ELF-1 (cell line): ENCODE data around the gene RABGAP1L.
"Not testable (repeated sequence)": the region's sequence is repeated elsewhere in the genome, so short reads cannot be mapped to it uniquely, and the experiment has no call there.

Experiments
- DNase-seq: peaks from one replicate; pipeline ENCODE4 v3.0.0-alpha.2; 2016; ENCODE audit warnings: low read depth, low spot score

The RABGAP1L gene

GRCh38 chr1:174656409-174657059 lies 497.2 kb downstream of the RABGAP1L start:
- no peak for DNase-seq

DNA sequence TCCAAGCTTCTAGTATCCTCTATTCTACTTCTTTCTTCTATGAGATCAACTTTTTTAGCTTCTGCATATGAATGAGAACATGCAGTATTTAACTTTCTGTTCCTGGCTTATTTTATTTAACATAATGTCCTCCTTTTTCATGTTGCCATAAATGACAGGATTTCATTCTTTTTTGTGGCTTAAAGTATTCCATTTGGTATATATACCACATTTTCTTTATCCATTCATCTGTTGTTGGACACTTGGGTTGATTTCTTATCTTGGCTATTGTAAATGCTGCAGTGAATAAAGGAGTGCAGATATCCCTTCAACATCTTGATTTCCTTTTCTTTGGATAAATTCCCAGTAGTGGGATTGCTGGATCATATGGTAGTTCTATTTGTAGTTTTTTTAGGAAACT lies 498.1 kb downstream of the RABGAP1L start:
- no peak for DNase-seq

DNA sequence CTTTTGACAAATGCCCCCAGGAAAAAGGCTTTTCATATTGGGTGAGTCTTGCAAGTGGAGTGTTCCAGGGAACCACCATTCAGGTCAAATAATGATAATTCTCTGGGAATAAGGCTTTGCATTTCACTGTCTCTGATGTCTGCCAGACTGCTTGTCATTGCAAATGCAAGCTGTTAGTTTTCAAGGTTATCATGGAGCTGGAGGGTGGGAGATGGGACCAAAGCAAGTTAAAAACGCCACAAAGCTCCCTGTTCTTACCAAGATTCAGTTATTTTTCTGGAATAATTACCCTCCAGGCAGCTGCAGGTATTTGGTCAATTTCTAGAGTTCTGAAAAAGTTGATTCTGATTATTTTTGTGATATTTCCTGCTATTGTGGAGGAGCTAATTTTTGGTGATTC lies 498.6 kb downstream of the RABGAP1L start:
- DNase-seq, result no peak

- DNase-seq, result no peak
Measured at GRCh38 chr1:174659823-174660222, 500.5 kb downstream of the RABGAP1L start.

GRCh38 chr1:174660476-174660875 lies 501.2 kb downstream of the RABGAP1L start:
- DNase-seq, result no peak

DNA sequence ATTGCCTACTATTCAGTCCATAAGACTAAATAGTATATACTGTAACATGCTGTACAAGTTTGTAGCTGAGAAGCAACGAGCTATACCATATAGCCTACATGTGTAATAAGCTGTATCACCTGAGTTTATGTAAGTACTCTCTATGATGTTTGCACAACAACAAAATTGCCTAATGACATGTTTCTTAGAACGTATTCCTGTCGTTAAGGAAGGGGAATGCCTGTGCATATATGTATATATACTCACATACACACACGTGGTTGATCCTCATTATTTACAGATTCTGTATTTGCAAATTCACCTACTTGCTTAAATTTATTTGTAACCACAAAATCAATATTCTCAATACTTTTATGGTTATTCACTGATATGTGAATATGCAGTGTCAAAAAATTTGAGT lies 504.0 kb downstream of the RABGAP1L start:
- no peak for DNase-seq

GRCh38 chr1:174666248-174666647 lies 506.9 kb downstream of the RABGAP1L start:
- no peak for DNase-seq

DNA sequence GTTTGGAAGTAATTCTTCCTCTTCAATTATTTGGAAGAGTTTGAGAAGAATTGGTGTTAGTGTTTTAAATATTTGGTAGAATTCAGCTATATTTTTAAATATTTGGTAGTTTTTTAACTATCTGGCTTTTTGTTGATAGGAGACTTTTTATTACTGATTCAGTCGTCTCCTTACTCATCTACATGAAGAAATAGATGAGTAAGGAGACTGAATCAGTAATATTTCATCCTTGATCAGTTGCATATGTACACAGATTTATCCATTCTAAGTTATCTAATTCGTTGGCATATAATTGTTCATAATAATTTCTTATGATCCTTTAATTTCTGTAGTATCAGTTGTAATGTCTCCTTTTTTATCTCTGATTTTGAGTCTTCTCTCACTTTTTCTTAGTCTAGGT lies 512.5 kb downstream of the RABGAP1L start:
- DNase-seq, result no peak

DNA sequence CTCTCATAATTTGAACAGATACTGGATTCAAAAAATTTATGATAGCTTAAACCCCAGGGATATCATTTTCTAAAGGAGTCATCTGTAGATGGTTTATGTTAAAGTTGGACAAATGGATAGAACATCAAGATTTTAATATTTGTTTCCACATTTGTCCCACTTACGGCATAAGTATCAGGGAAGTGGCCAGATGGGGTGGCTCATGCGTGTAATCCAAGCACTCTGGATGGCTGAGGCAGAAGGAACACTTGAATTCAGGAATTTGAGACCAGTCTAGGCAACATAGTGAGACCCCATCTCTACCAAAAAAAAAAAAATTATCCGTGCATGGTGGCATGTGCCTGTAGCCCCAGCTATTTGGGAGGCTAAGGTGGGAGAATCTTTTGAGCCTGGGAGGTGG lies 517.5 kb downstream of the RABGAP1L start:
- no peak for DNase-seq

GRCh38 chr1:174678657-174679056 lies 519.3 kb downstream of the RABGAP1L start:
- DNase-seq, result no peak

DNA sequence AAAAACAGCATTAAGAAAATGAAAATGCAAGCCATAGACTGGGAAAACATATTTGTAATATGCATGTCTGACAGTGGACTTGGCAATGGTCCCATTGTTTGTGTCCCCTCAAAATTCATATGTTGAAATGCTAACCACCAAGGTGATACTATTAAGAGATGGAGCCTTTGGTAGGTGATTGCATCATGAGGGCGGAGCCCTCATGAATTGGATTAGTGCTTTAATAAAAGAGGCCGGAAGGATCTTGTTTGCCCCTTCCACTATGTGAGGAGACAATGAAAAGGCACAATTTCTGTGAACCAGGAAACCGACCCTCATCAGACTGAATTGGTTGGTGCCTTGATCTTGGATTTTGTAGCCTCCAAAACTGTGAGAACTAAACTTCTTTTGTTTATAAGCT lies 520.8 kb downstream of the RABGAP1L start:
- DNase-seq, result no peak

- no peak for DNase-seq
Measured at GRCh38 chr1:174682419-174683008, 523.2 kb downstream of the RABGAP1L start.

DNA sequence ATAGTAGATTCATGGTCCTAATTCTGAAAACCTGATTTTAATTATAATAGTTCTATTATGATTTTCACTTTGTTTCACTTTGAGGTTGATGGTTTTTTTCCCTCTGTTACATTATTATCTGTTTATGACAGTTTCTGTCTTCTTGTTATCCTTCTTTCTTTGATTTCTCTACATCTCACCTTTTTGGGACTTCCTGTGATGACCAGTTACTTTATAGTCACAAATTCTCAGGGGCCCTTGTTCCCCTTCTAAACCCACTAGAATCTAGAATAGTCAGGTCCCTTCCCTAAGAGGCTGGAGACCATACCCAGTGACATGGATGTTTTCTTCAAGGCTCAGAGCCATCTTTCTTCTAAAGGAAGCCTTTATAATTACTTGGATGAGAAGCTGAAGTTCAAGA lies 526.9 kb downstream of the RABGAP1L start:
- no peak for DNase-seq

GRCh38 chr1:174689524-174689923 lies 530.2 kb downstream of the RABGAP1L start:
- no peak for DNase-seq

GRCh38 chr1:174690266-174690665 lies 530.9 kb downstream of the RABGAP1L start:
- no peak for DNase-seq

DNA sequence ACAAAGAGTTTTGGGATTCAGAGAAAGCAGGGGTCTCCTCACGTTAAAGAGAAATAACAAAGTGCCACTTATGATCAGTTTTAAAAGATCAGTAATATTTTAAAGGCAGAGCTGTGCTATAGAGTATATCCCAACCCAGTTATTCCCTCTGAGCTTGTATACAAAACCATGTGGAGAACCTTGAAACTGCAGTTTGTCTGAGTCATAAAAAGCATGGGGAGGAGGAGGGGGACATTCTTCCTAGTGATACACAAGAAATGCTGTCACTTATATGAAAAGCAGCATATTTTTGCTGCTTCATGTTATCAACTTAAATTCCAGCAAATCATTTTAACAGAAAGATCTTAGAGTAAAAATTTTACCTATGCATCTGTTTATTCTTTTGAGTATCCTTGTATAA lies 533.0 kb downstream of the RABGAP1L start:
- no peak for DNase-seq

DNA sequence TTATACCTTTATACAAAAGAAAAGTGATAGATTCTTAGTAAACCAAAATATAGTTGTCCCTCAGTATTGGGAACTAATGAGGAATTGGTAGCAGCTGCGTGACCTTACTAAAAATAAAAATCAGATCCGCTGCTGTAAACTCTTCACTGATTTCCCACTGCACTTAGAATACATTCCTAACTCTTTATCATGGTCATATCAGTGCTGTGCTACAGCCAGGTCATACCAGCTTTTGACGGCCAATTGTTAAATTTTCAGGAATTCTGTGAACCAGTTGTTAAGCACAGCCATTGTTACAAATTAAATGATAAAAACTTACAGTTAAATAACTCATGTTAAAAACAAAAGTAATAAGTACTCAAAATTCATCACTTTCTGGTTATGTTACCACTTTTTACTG lies 533.8 kb downstream of the RABGAP1L start:
- no peak for DNase-seq

- not testable (repeated sequence) for DNase-seq
Measured at GRCh38 chr1:174693539-174693938, 534.2 kb downstream of the RABGAP1L start.

- DNase-seq, result no peak
Measured at GRCh38 chr1:174696026-174696821, 536.9 kb downstream of the RABGAP1L start.

GRCh38 chr1:174700314-174700713 lies 541.0 kb downstream of the RABGAP1L start:
- DNase-seq, result no peak

DNA sequence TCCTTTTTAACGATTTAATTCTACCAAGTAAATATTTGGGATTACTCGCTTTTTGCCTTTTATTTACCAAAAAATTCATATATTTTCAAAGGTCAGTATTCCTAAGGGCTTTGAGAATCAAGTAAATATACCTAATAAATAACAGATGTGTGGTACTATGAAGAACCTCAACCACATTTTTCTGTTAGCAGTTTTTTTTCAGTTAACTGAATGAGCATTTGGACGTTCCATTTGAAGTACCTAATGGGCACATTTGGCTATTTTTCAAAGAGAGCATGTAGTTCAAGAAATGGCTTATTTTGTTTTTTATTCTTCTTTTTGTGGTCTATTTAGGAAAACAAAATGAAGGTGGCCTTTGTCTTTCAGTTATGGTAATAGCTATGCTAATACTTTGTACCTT lies 541.5 kb downstream of the RABGAP1L start:
- DNase-seq, result no peak

DNA sequence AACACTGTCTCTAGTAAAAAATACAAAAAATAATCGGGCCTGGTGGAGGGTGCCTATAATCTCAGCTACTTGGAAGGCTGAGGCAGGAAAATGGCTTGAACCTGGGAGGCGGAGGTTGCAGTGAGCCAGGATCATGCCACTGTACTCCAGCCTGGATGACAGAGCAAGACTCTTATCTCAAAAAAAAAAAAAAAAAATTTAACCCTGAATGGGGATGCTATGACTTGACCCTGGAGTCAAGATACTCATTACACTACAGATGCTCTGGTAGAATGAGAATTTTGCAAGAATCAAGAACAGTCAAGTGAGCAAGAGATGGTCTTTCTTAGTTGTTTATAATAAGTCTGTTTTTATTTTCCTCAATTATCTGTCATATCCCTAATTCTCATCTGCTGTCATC lies 542.2 kb downstream of the RABGAP1L start:
- no peak for DNase-seq

- no peak for DNase-seq
Measured at GRCh38 chr1:174702011-174702410, 542.7 kb downstream of the RABGAP1L start.
